D721Med (cell line): ENCODE results near the gene NRXN3.
A peak's percentile ranks its signal among the peaks of the same experiment; 100 is the strongest.

Experiments used
- DNase-seq: peaks from one replicate; pipeline ENCODE4 v3.0.0; 2011; ENCODE audit warnings: low spot score; ENCODE audit not compliant: insufficient read length
- FAIRE-seq: peaks from 2 replicates; lab custom pipeline; 2011; peaks lifted over from hg19 to GRCh38; lab: Jason Lieb, UNC
- CTCF ChIP-seq: IDR thresholded peaks from 2 replicates; pipeline ENCODE4 v1.5.1; 2012; ENCODE audit warnings: mild to moderate bottlenecking, control low read depth; ENCODE audit not compliant: insufficient read depth; ENCODE audit errors: missing control alignments

NRXN3 gene

GRCh38 chr14:78363008-78363407 lies 192.8 kb downstream of the NRXN3 start:
- no peak for DNase-seq
- FAIRE-seq = no peak
- TF ChIP-seq CTCF = no peak

- TF ChIP-seq CTCF = no peak
- DNase-seq = no peak
- peak; percentile 53 for FAIRE-seq
Measured at GRCh38 chr14:78367355-78367754, 197.2 kb downstream of the NRXN3 start.

GRCh38 chr14:78383060-78383459 lies 212.9 kb downstream of the NRXN3 start:
- TF ChIP-seq CTCF = no peak
- DNase-seq = no peak
- no peak for FAIRE-seq

- TF ChIP-seq CTCF = no peak
- FAIRE-seq = no peak
- DNase-seq = no peak
Measured at GRCh38 chr14:78398216-78398615, 228.0 kb downstream of the NRXN3 start.

GRCh38 chr14:78399316-78399889 lies 229.2 kb downstream of the NRXN3 start:
- no peak for DNase-seq
- no peak for TF ChIP-seq CTCF
- no peak for FAIRE-seq

GRCh38 chr14:78401866-78402265 lies 231.7 kb downstream of the NRXN3 start:
- TF ChIP-seq CTCF = no peak
- FAIRE-seq (no peak), DNase-seq (no peak)

- no peak for FAIRE-seq
- no peak for DNase-seq
- no peak for TF ChIP-seq CTCF
Measured at GRCh38 chr14:78403278-78403815, 233.2 kb downstream of the NRXN3 start.
